Hepatocyte (in vitro differentiated cells): ENCODE results near the gene LRMDA. TPM values are rescaled to one million over a fixed set of nuclear protein-coding genes. Genes with fewer than 3 reads are reported as not detected.

Source experiments
- DNase-seq: peaks from one replicate; pipeline ENCODE4 v3.0.0-alpha.2; 2016; ENCODE audit warnings: low spot score
- H2AFZ ChIP-seq: fragments of 200-600 bp; sonication (generic); 2 replicates; pipeline ENCODE4 v1.6.0; 2016; ENCODE audit warnings: antibody characterized with exemption, mild to moderate bottlenecking
- H3K27ac ChIP-seq: fragments of 200-600 bp; sonication (generic); 2 replicates; pipeline ENCODE4 v1.5.1; 2016; ENCODE audit warnings: mild to moderate bottlenecking
- H3K27me3 ChIP-seq: fragments of 200-600 bp; sonication (generic); 2 replicates; pipeline ENCODE4 v1.6.1; 2016
- H3K36me3 ChIP-seq: fragments of 200-600 bp; sonication (generic); replicated peaks from 2 replicates; pipeline ENCODE4 v1.5.1; 2016; ENCODE audit warnings: low read depth; ENCODE audit not compliant: insufficient read depth
- H3K4me1 ChIP-seq: fragments of 200-600 bp; sonication (generic); 2 replicates; pipeline ENCODE4 v1.5.1; 2016; ENCODE audit warnings: mild to moderate bottlenecking, moderate library complexity; ENCODE audit not compliant: insufficient read depth
- H3K4me2 ChIP-seq: fragments of 200-600 bp; sonication (generic); 2 replicates; pipeline ENCODE4 v1.6.0; 2016
- H3K4me3 ChIP-seq: fragments of 200-600 bp; sonication (generic); 2 replicates; pipeline ENCODE4 v1.5.1; 2016; ENCODE audit warnings: mild to moderate bottlenecking
- H3K79me2 ChIP-seq: fragments of 200-600 bp; sonication (generic); 2 replicates; pipeline ENCODE4 v1.6.0; 2017; ENCODE audit warnings: mild to moderate bottlenecking
- H3K9me2 ChIP-seq: fragments of 200-600 bp; sonication (generic); replicated peaks from 2 replicates; pipeline ENCODE4 v1.6.0; 2017; ENCODE audit warnings: mild to moderate bottlenecking; ENCODE audit not compliant: insufficient read depth
- H3K9me3 ChIP-seq: fragments of 200-600 bp; sonication (generic); 2 replicates; pipeline ENCODE4 v1.5.1; 2016; ENCODE audit warnings: low read depth, mild to moderate bottlenecking
- H4K20me1 ChIP-seq: fragments of 200-600 bp; sonication (generic); 2 replicates; pipeline ENCODE4 v1.6.0; 2016; ENCODE audit warnings: mild to moderate bottlenecking; ENCODE audit not compliant: insufficient read depth, poor library complexity, severe bottlenecking
- CTCF ChIP-seq: fragments of 200-600 bp; sonication (generic); IDR thresholded peaks from 2 replicates; pipeline ENCODE4 v1.5.1; 2016; ENCODE audit warnings: antibody characterized with exemption, mild to moderate bottlenecking; ENCODE audit not compliant: poor library complexity
- EZH2 ChIP-seq: fragments of 200-600 bp; sonication (generic); IDR thresholded peaks from 2 replicates; pipeline ENCODE4 v1.6.1; 2016; ENCODE audit warnings: antibody characterized with exemption, mild to moderate bottlenecking, borderline replicate concordance
- EZH2phosphoT487 ChIP-seq: fragments of 200-600 bp; sonication (generic); IDR thresholded peaks from one replicate; pipeline ENCODE4 v1.6.1; 2018; ENCODE audit warnings: antibody characterized with exemption, mild to moderate bottlenecking, low read depth, moderate library complexity; ENCODE audit not compliant: unreplicated experiment, severe bottlenecking
- WGBS: methylation state at CpG from one replicate; pipeline ENCODE4 v1.1.6; 2016; ENCODE audit warnings: low lambda C conversion rate; ENCODE audit errors: missing lambda C conversion rate; 5-methylcytosine and 5-hydroxymethylcytosine counted together
- polyA plus RNA-seq: library from polyadenylated mRNA; unstranded; fragments of >200 nt; fragmentation: Nextera tagmentation; extraction: Ambion mirVana; gene quantifications from 2 replicates; pipeline ENCODE4 v1.2.1, GENCODE V29; 2016
- total RNA-seq: library from RNA; depleted of rRNA; stranded (reverse); fragments of >200 nt; gene quantifications from 2 replicates; pipeline ENCODE4 v1.2.3, GENCODE V29; 2014

LRMDA gene
- total and polyA plus RNA-seq, 2 experiments from 2014 or later, result 5.6 to 15.7 TPM

GRCh38 chr10:75622503-75622902 lies 191.1 kb downstream of the LRMDA start:
- DNase-seq, result no peak
- TF ChIP-seq CTCF, result no peak
- no peak for TF ChIP-seq EZH2phosphoT487
- TF ChIP-seq EZH2, result no peak
- Histone ChIP-seq H3K9me2 (no peaks in the 10 kb centered on the region), H3K27ac (no peak overlapping the region), H3K9me3 (no peaks in the 10 kb centered on the region), H3K27me3 (no peaks in the 10 kb centered on the region), H3K36me3 (no peaks in the 10 kb centered on the region), H3K4me2 (no peak overlapping the region), H3K79me2 (no peaks in the 10 kb centered on the region), H2AFZ (no peak overlapping the region), H3K4me1 (no peaks in the 10 kb centered on the region), H3K4me3 (no peak overlapping the region), H4K20me1 (no peaks in the 10 kb centered on the region)
- 88% methylated on average over 1 of the region's 1 CpG for WGBS

- H2AFZ ChIP-seq, result no peak overlapping the region
- peak overlapping the region; percentile 19 for H3K4me2 ChIP-seq
- H3K4me3 ChIP-seq, result no peak overlapping the region
- no peaks in the 10 kb centered on the region for H4K20me1 ChIP-seq
- no peaks in the 10 kb centered on the region for H3K27me3 ChIP-seq
- DNase-seq, result no peak
- no peaks in the 10 kb centered on the region for H3K36me3 ChIP-seq
- H3K9me2 ChIP-seq, result no peaks in the 10 kb centered on the region
- no peak for TF ChIP-seq CTCF
- TF ChIP-seq EZH2, result no peak
- TF ChIP-seq EZH2phosphoT487, result no peak
- H3K4me1 ChIP-seq, result no peaks in the 10 kb centered on the region
- H3K9me3 ChIP-seq, result no peaks in the 10 kb centered on the region
- no peak overlapping the region for H3K27ac ChIP-seq
- 56% methylated on average over 10 of the region's 10 CpGs for WGBS
- no peaks in the 10 kb centered on the region for H3K79me2 ChIP-seq
These were observed 192.1 kb downstream of the LRMDA start for GRCh38 chr10:75623310-75624093.

- Histone ChIP-seq H3K27me3 (no peaks in the 10 kb centered on the region), H3K4me1 (no peaks in the 10 kb centered on the region), H3K9me3 (no peaks in the 10 kb centered on the region), H3K27ac (no peak overlapping the region), H3K79me2 (no peaks in the 10 kb centered on the region), H3K9me2 (no peaks in the 10 kb centered on the region), H4K20me1 (no peaks in the 10 kb centered on the region), H3K36me3 (no peaks in the 10 kb centered on the region), H3K4me2 (no peak overlapping the region), H3K4me3 (no peak overlapping the region), H2AFZ (no peak overlapping the region)
- WGBS, result 89% methylated on average over 1 of the region's 1 CpG
- DNase-seq, result no peak
- TF ChIP-seq CTCF, result no peak
- no peak for TF ChIP-seq EZH2
- no peak for TF ChIP-seq EZH2phosphoT487
These were observed 193.2 kb downstream of the LRMDA start for GRCh38 chr10:75624638-75625037.
